GM18499 (cell line): Measurements from ENCODE around the gene HACD1.
"Not testable (repeated sequence)": the region's sequence is repeated elsewhere in the genome, so short reads cannot be mapped to it uniquely, and the experiment has no call there.

Experiments used
- ATAC-seq: cut with Tn5 transposase; IDR thresholded peaks from one replicate; pipeline ENCODE4 v1.9.1; 2021; ENCODE audit warnings: moderate number of reproducible peaks; ENCODE audit not compliant: insufficient read depth, unreplicated experiment

Gene HACD1

DNA sequence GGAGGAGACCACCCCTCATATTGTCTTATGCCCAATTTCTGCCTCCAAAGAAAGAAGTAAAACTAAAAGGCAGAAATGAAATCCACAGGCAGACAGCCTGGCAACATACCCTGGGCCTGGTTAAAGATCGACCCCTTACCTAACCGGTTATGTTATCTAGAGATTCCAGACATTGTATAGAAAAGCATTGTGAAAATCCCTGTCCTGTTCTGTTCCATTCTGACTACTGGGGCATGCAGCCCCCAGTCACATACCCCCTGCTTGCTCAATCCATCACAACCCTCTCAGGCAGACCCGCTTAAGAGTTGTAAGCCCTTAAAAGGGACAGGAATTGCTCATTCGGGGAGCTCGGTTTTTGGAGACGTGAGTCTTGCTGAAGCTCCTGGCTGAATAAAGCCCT lies 29.9 kb downstream of the HACD1 start:
- not testable (repeated sequence) for ATAC-seq

DNA sequence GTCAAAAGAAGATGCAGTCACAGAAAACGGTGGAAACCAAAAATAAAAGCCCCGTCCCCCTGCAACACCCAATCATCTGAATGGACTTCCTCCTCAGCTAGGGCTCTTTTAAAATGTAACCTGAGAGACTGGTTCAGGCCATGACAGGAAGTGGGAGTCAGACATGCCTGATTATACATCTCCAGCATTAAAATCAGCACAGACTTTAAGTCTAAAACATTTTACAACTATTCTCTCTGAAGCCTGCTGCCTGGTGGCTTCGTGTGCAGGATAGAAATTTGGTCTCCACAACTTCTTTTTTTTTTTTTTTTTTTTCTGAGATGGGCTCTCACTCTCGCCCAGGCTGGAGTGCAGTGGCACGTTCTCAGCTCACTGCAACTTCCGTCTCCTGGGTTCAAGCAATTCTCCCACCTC lies 30.3 kb downstream of the HACD1 start:
- ATAC-seq = no peak

DNA sequence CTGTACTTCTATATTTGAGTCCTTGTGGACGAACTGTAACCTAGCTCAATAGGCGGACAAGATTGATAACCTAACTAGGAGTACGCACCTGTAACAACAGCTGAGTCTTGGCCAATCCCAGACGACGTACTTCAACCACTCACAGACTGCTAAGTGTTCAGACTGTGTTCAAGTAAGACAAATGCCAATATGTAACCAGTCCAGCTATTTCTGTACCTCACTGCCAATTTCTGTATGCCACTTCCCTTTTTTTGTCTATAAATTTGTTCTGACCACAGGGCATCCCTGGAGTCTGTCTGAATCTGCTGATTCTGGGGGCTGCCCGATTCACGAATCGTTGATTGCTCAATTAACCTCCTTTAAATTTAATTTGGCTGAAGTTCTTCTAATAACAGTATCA lies 32.2 kb downstream of the HACD1 start:
- no peak for ATAC-seq

DNA sequence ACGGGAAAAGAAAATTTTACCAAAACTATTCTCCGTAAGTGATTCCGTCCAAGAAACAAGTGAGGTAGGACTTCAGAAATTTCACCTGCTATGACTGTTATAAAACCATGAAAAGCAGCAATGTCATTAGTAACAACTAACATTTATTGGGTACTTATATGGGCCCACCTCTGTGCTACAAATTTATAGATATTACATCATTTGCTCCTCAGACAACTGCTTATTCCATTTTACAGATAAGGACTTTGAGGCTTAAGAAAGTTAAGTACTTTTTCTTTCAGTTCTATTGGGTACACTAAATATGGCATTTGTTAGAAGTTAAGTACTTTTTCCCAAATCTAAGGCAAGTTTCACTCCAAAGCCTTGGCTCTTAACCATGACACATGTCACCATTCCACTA lies 36.3 kb downstream of the HACD1 start:
- no peak for ATAC-seq

DNA sequence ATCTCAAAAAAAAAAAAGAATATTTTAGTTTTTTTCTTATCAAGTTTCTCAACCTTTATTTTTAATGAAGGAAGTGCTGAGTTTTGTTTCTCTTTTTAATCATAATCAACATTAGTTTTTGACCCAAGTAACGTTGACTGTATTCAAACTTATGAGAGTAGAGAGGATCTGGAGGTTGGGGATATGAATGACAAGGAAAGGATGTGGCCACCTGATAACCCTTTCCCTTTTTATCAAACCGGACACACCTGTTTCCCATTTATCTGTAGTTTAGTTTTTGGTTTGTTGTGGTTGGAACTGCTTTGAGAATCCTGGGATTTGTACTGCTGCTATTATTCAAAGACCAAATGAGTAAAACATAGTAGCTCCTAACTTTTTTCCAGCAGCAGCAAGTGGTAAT lies 38.6 kb downstream of the HACD1 start:
- ATAC-seq = no peak

DNA sequence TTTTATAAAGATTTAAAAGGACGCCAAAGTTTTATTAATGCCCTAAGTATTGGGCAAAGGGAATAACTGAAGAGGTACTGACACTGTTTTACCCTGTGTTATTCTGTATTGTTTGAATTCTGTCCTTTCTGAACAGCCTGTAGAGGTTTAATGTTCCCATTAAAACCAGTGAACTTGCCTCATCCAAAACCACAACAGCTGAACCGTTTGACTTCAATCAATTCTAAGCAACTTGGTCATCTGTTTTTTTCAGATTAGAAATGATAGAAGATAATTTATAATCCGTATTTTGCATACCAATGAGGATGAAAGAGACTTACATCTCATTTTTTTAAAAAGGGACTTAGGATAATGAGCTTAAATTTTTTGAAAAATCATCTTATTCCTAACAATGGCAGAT lies 40.4 kb downstream of the HACD1 start:
- ATAC-seq = no peak

DNA sequence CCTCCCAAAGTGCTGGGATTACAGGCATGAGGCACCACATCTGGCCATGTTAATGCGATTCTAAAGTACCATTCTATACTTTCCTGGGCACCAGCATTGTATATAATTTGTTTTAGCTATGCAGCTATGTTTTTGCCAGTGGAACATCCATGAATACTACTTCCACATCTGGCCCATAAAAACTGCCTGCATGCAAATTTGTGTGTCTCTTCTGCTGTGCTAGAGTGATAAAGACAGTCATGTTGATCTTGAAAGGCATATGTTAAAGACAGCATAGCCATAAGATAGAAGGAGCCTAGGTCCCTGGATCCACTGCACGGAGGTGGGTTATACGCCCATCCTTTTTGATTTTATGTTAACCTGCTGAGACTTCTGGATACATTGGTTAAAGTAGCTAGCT lies 52.3 kb downstream of the HACD1 start:
- ATAC-seq = no peak

DNA sequence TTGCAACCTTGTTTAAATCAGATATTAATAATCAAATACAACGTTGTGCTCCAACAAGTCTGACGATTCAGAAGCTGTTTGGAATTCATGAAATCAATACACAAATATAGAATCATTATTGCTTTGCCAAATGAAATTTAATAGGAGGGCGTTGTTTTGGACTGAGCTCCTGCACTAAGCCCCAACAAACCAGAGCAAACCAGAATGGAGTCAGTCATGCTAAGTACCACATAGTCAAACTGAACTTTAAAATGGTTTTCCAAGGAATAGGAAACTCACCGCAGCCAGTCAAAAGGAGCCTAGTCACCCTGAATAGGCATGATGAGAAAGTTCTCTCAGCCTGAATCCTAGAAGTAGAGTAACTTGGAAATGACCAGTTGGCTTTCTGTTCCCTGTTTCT lies 53.7 kb downstream of the HACD1 start:
- no peak for ATAC-seq

DNA sequence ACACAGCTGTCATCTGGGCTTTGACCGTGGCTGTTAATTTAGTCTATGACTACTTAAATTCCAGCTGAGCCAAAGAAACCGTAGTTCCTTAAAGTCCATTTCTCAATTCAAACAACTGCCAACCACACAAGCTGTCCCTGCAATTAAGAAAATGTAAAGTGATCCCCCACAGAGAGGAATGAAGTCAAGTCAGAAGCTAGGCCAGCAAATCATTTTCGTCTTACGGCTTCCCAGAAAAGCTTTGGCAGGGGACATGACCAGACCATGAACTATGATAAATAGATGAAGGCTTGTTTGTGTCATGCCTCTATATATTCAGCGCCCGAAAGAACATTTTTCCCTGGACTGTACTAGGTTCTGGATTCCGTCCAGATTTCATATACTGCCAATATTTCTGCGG lies 54.6 kb downstream of the HACD1 start:
- ATAC-seq = no peak

DNA sequence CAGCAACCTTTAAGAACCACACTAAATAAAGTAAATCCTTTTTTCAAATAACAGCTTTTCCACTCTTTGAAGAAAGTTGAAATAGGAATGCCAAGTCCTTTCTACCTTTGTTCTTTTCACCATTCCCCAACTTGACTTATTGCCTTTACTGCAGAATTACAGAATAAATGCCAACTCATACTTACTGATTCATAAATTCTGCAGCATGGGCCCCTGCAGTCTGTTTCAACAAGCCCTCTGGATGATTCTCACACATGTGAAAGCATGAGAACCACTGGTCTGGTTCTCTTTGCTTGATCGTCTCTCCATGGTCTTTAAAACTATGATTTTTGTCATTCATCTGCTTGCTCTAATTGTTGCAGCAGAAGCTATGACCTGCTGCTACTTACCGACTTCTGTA lies 56.1 kb downstream of the HACD1 start:
- no peak for ATAC-seq

DNA sequence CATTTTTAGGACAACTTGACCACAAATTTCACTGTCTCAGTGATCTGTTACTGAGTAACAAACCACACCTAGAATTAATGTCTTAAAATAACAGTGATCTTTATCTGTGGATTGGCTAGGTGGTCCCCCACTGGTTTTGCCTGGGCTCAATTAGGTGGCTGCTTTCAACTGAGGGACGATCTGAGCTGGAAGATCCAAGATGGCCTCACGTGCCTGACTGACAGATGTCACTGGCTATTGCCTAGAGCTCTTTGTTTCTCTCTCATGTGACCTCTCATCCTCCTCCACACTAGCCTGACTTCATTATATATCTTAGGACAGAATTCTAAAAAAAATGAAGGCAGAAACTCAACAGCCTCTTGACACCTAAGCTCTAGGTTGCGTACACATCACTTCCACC lies 59.7 kb downstream of the HACD1 start:
- ATAC-seq = no peak

DNA sequence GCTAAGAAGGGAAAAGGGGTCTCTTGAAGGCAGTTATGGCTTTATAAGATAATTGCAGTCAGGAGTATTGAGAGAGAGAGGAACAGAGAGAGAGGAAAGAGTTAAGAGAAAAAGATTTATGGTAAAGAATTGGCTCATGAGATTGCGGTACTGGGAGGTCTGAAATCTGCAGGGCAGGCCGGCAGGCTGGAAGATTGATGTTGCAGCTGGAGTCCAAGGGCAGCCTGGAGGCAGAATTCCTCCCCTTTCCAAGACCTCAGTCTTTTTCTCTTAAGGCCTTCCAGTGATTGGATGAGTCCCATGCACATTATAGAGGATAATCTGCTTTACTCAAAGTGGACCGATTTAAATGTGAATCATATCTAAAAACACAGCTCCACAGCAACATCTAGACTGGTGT lies 68.4 kb downstream of the HACD1 start:
- ATAC-seq = no peak

DNA sequence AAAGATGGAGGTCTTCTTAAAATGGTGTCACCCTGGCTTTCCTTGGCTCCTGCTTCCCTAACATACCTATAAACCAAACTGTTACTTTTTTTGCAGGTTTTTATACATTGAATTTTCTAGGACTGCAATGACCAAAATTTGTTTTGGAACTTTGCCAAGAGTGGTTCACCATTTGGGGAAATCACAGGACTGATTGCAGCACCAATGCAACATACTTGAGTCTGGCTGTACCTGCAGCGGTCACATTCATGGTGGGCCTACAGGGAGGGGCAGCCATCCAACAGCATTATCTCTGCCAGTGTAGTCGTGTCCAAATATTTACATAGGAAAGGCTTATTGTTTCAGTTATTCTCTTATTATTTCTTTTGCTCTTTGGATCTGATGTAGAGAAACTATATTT lies 69.0 kb downstream of the HACD1 start:
- ATAC-seq = no peak

DNA sequence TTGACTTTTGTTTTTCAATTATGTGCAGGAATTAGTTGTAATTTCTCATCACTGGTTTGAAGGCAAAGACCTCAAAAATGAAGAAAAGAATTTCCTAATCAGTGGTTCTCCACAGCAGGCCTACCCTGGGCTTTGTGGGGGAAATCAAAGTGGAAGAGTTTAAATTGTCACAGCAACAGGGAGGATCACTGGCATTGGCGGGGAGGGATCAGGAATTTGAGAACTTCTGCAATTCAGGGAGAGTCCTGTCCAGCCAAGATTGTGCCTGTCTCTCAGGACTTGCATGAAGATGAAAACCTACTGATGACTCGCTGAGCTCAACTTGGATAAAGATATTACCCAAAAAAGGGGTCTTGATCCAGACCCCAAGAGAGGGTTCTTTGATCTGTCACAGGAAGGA lies 70.1 kb downstream of the HACD1 start:
- no peak for ATAC-seq

DNA sequence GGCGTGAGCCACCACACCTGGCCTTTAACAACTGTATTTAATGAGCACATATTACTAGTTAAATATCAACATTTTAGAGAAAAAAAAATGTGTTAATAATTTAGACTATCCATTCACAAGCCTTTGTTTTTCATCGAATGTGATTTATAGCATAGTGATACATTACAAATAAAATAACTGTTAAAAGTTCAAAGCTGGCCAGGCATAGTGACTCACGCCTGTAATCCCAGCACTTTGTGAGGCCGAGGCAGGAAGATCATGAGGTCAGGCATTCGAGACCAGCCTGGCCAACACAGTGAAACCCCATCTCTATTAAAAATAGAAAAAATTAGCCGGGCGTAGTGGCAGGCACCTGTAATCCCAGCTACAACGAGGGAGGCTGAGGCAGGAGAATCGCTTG lies 72.7 kb downstream of the HACD1 start:
- no peak for ATAC-seq
